ENCODE results near the gene ACRV1. TPM values are rescaled to one million over a fixed set of nuclear protein-coding genes. Genes with fewer than 3 reads are reported as not detected.

ACRV1 gene
- total RNA-seq, 4 donors from 2014 or later, result not detected

Small RNAs within 50 kb of the gene (small RNA-seq; reads per million reads assigned to genes)
- not detected for gene RNU2-35P

Other genes with a start within 250 kb of the ACRV1 start
- gene FEZ1, start 184.6 kb downstream of the ACRV1 start, total RNA-seq, result 10 to 100 TPM in 3 of 4 donors, 1 to 10 TPM in 1; 8.0 to 27.5 (median 15.1) TPM
- 10 to 100 TPM; 35.7 to 75.8 (median 52.8) TPM for gene EI24, start 111.4 kb downstream of the ACRV1 start, total RNA-seq
- gene STT3A, start 88.0 kb downstream of the ACRV1 start, total RNA-seq, result 100 to 1,000 TPM; 112 to 187 (median 172) TPM
- 1 to 10 TPM in 3 of 4 donors, under 1 TPM in 1; 0.78 to 3.4 (median 1.4) TPM for gene CHEK1, start 55.7 kb downstream of the ACRV1 start, total RNA-seq
- gene PATE1, start 65.4 kb upstream of the ACRV1 start, total RNA-seq, result not detected
- not detected for gene PATE2, start 98.0 kb upstream of the ACRV1 start, total RNA-seq
- not detected for gene PATE3, start 107.3 kb upstream of the ACRV1 start, total RNA-seq
- not detected for gene PATE4, start 152.5 kb upstream of the ACRV1 start, total RNA-seq
- gene HYLS1, start 206.8 kb upstream of the ACRV1 start, total RNA-seq, result 1 to 10 TPM; 1.6 to 6.9 (median 3.0) TPM
- 10 to 100 TPM in 3 of 4 donors, 1 to 10 TPM in 1; 9.0 to 34.7 (median 17.9) TPM for gene PUS3, start 222.4 kb upstream of the ACRV1 start, total RNA-seq
- 1 to 10 TPM; 1.6 to 3.8 (median 1.9) TPM for gene DDX25, start 223.7 kb upstream of the ACRV1 start, total RNA-seq